IMR-90 (cell line): Measurements from ENCODE around the gene ZBED1. TPM values are rescaled to one million over a fixed set of nuclear protein-coding genes. Genes with fewer than 3 reads are reported as not detected.

ENCODE experiments used
- ATAC-seq: fragments of 200-7000 bp; cut with Tn5 transposase; 2 replicates; pipeline ENCODE4 v1.9.1; 2020; ENCODE audit warnings: low read depth, mild to moderate bottlenecking, moderate library complexity
- BruUV-seq: library from RNA; stranded (reverse); fragments of 400-500 nt; replicated peaks from 2 replicates; lab custom pipeline; 2021; lab: Mats Ljungman, UMichigan
- CTCF ChIA-PET: fragments of 300-600 bp; formaldehyde crosslinking; extraction: SDS; loops from one replicate; lab custom pipeline; 2021; ENCODE audit warnings: antibody characterized with exemption; lab: Yijun Ruan, JAX
- POLR2A ChIA-PET: fragments of 300-600 bp; sonication (Branson Sonifier 250); formaldehyde crosslinking; loops from one replicate; lab custom pipeline; 2022; ENCODE audit warnings: antibody characterized with exemption; ENCODE audit not compliant: unreplicated experiment; lab: Charles Lee
- DNase-seq: peaks from one replicate; pipeline ENCODE4 v3.0.0; 2013
- H2AFZ ChIP-seq: replicated peaks from 2 replicates; pipeline ENCODE3; 2013; ENCODE audit warnings: low read length, mild to moderate bottlenecking; ENCODE audit not compliant: poor library complexity
- H2AK5ac ChIP-seq: 2 replicates; pipeline ENCODE4 v1.6.1; 2013; ENCODE audit warnings: low read depth, low read length, inconsistent platforms
- H2AK9ac ChIP-seq: replicated peaks from 2 replicates; pipeline ENCODE3; 2013; ENCODE audit warnings: mild to moderate bottlenecking, low read depth, low read length, moderate library complexity; ENCODE audit not compliant: poor library complexity
- H2BK120ac ChIP-seq: 2 replicates; pipeline ENCODE4 v1.6.1; 2013; ENCODE audit warnings: low read depth, low read length, inconsistent platforms
- H2BK15ac ChIP-seq: 3 replicates; pipeline ENCODE4 v1.6.1; 2013; ENCODE audit warnings: low read depth, low read length, inconsistent platforms
- H2BK20ac ChIP-seq: 2 replicates; pipeline ENCODE4 v1.6.1; 2013; ENCODE audit warnings: low read depth, mild to moderate bottlenecking, inconsistent platforms, low read length, moderate library complexity
- H2BK5ac ChIP-seq: 2 replicates; pipeline ENCODE4 v1.6.1; 2013; ENCODE audit warnings: mild to moderate bottlenecking, low read depth, low read length, inconsistent platforms; ENCODE audit not compliant: poor library complexity, severe bottlenecking
- H3K14ac ChIP-seq: replicated peaks from 2 replicates; pipeline ENCODE4 v1.6.1; 2013; ENCODE audit warnings: low read depth, low read length, inconsistent platforms
- H3K18ac ChIP-seq: 2 replicates; pipeline ENCODE4 v1.6.1; 2013; ENCODE audit warnings: low read depth, low read length, control low read depth
- H3K23ac ChIP-seq: 2 replicates; pipeline ENCODE4 v1.6.1; 2013; ENCODE audit warnings: low read depth, low read length, inconsistent platforms
- H3K27ac ChIP-seq: 2 replicates; pipeline ENCODE4 v1.5.1; 2013; ENCODE audit warnings: mild to moderate bottlenecking, control low read depth, low read length; ENCODE audit not compliant: insufficient read depth
- H3K27me3 ChIP-seq: 2 replicates; pipeline ENCODE4 v1.6.1; 2013; ENCODE audit warnings: low read length; ENCODE audit not compliant: control insufficient read depth, insufficient read depth
- H3K36me3 ChIP-seq: 2 replicates; pipeline ENCODE4 v1.6.1; 2013; ENCODE audit warnings: low read length, mixed read lengths; ENCODE audit not compliant: control insufficient read depth, insufficient read depth
- H3K4ac ChIP-seq: 2 replicates; pipeline ENCODE4 v1.6.1; 2013; ENCODE audit warnings: low read depth, low read length, inconsistent platforms
- H3K4me1 ChIP-seq: 2 replicates; pipeline ENCODE4 v1.6.1; 2013; ENCODE audit warnings: low read length, mixed read lengths; ENCODE audit not compliant: control insufficient read depth, insufficient read depth
- H3K4me2 ChIP-seq: 2 replicates; pipeline ENCODE4 v1.6.1; 2013; ENCODE audit warnings: low read depth, mild to moderate bottlenecking, control low read depth, low read length, moderate library complexity
- H3K4me3 ChIP-seq: 2 replicates; pipeline ENCODE4 v1.5.1; 2013; ENCODE audit warnings: low read depth, mild to moderate bottlenecking, control low read depth, low read length, moderate library complexity; ENCODE audit not compliant: insufficient read depth
- H3K56ac ChIP-seq: 2 replicates; pipeline ENCODE4 v1.6.1; 2013; ENCODE audit warnings: low read length, inconsistent platforms; ENCODE audit not compliant: insufficient read depth; ENCODE audit errors: extremely low read depth
- H3K79me1 ChIP-seq, 2 experiments: 2 replicates each; pipeline ENCODE4 v1.6.1; 2013; ENCODE audit warnings: low read length in 2 of 2, inconsistent platforms in 1 of 2, low read depth in 1 of 2
- H3K9ac ChIP-seq: 2 replicates; pipeline ENCODE4 v1.6.1; 2013; ENCODE audit warnings: low read depth, low read length, control low read depth
- H3K9me1 ChIP-seq: 2 replicates; pipeline ENCODE4 v1.6.1; 2013; ENCODE audit warnings: low read length, inconsistent platforms; ENCODE audit not compliant: insufficient read depth
- H3K9me3 ChIP-seq: 2 replicates; pipeline ENCODE4 v1.6.1; 2013; ENCODE audit warnings: low read length; ENCODE audit not compliant: control insufficient read depth, insufficient read depth
- H4K20me1 ChIP-seq: 2 replicates; pipeline ENCODE4 v1.6.1; 2013; ENCODE audit warnings: low read length, inconsistent platforms; ENCODE audit not compliant: insufficient read depth
- H4K5ac ChIP-seq: 2 replicates; pipeline ENCODE4 v1.6.1; 2013; ENCODE audit warnings: mild to moderate bottlenecking, low read depth, low read length, control low read depth
- H4K8ac ChIP-seq, 2 experiments: 2 replicates each; pipeline ENCODE4 v1.6.1; 2013; ENCODE audit warnings: low read depth in 2 of 2, low read length in 2 of 2, control low read depth in 1 of 2, inconsistent platforms in 1 of 2
- H4K91ac ChIP-seq: 2 replicates; pipeline ENCODE4 v1.6.1; 2013; ENCODE audit warnings: low read depth, low read length, inconsistent platforms; ENCODE audit not compliant: insufficient read depth
- BHLHE40 ChIP-seq: fragments of 150-350 bp; IDR thresholded peaks from 2 replicates; pipeline ENCODE4 v1.6.1; 2016; ENCODE audit warnings: mild to moderate bottlenecking, low read depth, low read length
- CEBPB ChIP-seq: IDR thresholded peaks from 2 replicates; pipeline ENCODE4 v1.6.1; 2012; ENCODE audit warnings: low read depth, low read length, improper control_type of control experiment
- CHD1 ChIP-seq: IDR thresholded peaks from 2 replicates; pipeline ENCODE4 v1.6.1; 2012; ENCODE audit warnings: low read depth, low read length, improper control_type of control experiment
- FOS ChIP-seq: fragments of 150-350 bp; IDR thresholded peaks from 2 replicates; pipeline ENCODE4 v1.6.1; 2016; ENCODE audit warnings: low read depth, low read length
- MAFK ChIP-seq: IDR thresholded peaks from 2 replicates; pipeline ENCODE4 v1.6.1; 2012; ENCODE audit warnings: low read depth, low read length, improper control_type of control experiment
- MAZ ChIP-seq: IDR thresholded peaks from 2 replicates; pipeline ENCODE4 v1.6.1; 2012; ENCODE audit warnings: low read depth, mild to moderate bottlenecking, low read length, improper control_type of control experiment, moderate library complexity, borderline replicate concordance
- MXI1 ChIP-seq: IDR thresholded peaks from 2 replicates; pipeline ENCODE4 v1.6.1; 2012; ENCODE audit warnings: low read depth, mild to moderate bottlenecking, low read length, moderate library complexity, borderline replicate concordance
- NFE2L2 ChIP-seq: fragments of 150-350 bp; IDR thresholded peaks from 2 replicates; pipeline ENCODE4 v1.6.1; 2016; ENCODE audit warnings: low read depth, mild to moderate bottlenecking, low read length
- POLR2A ChIP-seq: IDR thresholded peaks from 2 replicates; pipeline ENCODE4 v1.6.1; 2012; ENCODE audit warnings: mild to moderate bottlenecking, low read depth, low read length
- RAD21 ChIP-seq: IDR thresholded peaks from 2 replicates; pipeline ENCODE4 v1.6.1; 2012; ENCODE audit warnings: low read length, improper control_type of control experiment
- RCOR1 ChIP-seq: IDR thresholded peaks from 2 replicates; pipeline ENCODE4 v1.6.1; 2012; ENCODE audit warnings: mild to moderate bottlenecking, low read length, improper control_type of control experiment; ENCODE audit not compliant: insufficient replicate concordance
- RFX5 ChIP-seq: IDR thresholded peaks from 2 replicates; pipeline ENCODE4 v1.8.0; 2012; ENCODE audit warnings: low read depth, mild to moderate bottlenecking, low read length, moderate library complexity
- SMC3 ChIP-seq: fragments of 150-350 bp; IDR thresholded peaks from 2 replicates; pipeline ENCODE4 v1.6.1; 2016; ENCODE audit warnings: low read depth, mild to moderate bottlenecking, antibody characterized with exemption, low read length, moderate library complexity
- WGBS, 2 experiments: methylation state at CpG; one replicate each; pipeline versions ENCODE4 v1.1.5 to v1.1.7; 2013; ENCODE audit warnings: missing lambda C conversion rate in 2 of 2; ENCODE audit not compliant: insufficient read length in 1 of 2; ENCODE audit errors: extremely low coverage in 2 of 2; 5-methylcytosine and 5-hydroxymethylcytosine counted together
- dilution Hi-C: fragments of 300-500 bp; cut with HindIII; formaldehyde crosslinking; loops from one replicate; pipeline ENCODE4 v1.14.3; 2018; ENCODE audit warnings: low sequenced_read_pairs; ENCODE audit not compliant: unreplicated experiment
- in situ Hi-C: fragments of 300-500 bp; cut with MboI; formaldehyde crosslinking; loops from 3 replicates; pipeline ENCODE4 v1.14.3; 2019; ENCODE audit warnings: low sequenced_read_pairs, inconsistent platforms, mixed read lengths
- intact Hi-C: fragments of 100-400 bp; cut with micrococcal nuclease; formaldehyde crosslinking; loops from 2 replicates; pipeline ENCODE4 v1.10.0; 2022
- polyA plus RNA-seq, 3 experiments: library from polyadenylated mRNA; depleted of rRNA; stranded (reverse); fragments of >200 nt; gene quantifications; 2 replicates each; pipeline ENCODE4 v1.2.3, GENCODE V29; 2012; ENCODE audit warnings: low replicate concordance in 1 of 3
- total RNA-seq: library from RNA; depleted of rRNA; stranded (reverse); fragments of >200 nt; gene quantifications from 2 replicates; pipeline ENCODE4 v1.2.3, GENCODE V29; 2012
- TF ChIP-seq, protein P1 (sequence below): fragments of 150-350 bp; IDR thresholded peaks from 2 replicates; pipeline ENCODE4 v1.6.1; 2017; ENCODE audit warnings: mild to moderate bottlenecking, antibody characterized with exemption, low read length, low read depth
- TF ChIP-seq, protein P2 (sequence below): conservative IDR thresholded peaks from 2 replicates; pipeline ENCODE4 v1.5.1; 2012; ENCODE audit warnings: mild to moderate bottlenecking, low read depth, low read length, improper control_type of control experiment
- TF ChIP-seq, protein P3 (sequence below): fragments of 150-350 bp; IDR thresholded peaks from 2 replicates; pipeline ENCODE4 v1.6.1; 2016; ENCODE audit warnings: low read depth, mild to moderate bottlenecking, low read length, moderate library complexity, borderline replicate concordance

The ZBED1 gene
- total and polyA plus RNA-seq, 2 of the 4 experiments (the other 2 are of a cell fraction) = 13.1 to 21.5 TPM

GRCh38 chrX:2547736-2548135 is 47.0 kb upstream of the ZBED1 start:
- Histone ChIP-seq H3K9ac (no peak overlapping the region), H3K56ac (no peak overlapping the region), H4K5ac (no peak overlapping the region), H3K23ac (no peak overlapping the region), H3K4me1 (no peaks in the 10 kb centered on the region), H3K14ac (no peak overlapping the region), H4K20me1 (no peaks in the 10 kb centered on the region), H3K9me3 (peaks cover 2% of the 10 kb centered on the region; the same call in 1 of the 2 replicates), H3K4me3 (no peak overlapping the region), H3K27me3 (peaks cover 4% of the 10 kb centered on the region; the same call in 1 of the 2 replicates), H3K36me3 (no peaks in the 10 kb centered on the region), H3K18ac (no peak overlapping the region), H2BK5ac (no peak overlapping the region), H4K8ac (no peak overlapping the region), H2AK5ac (no peak overlapping the region), H3K4me2 (no peak overlapping the region), H2AK9ac (no peak overlapping the region), H3K9me1 (no peaks in the 10 kb centered on the region), H2BK120ac (no peak overlapping the region), H2BK15ac (no peak overlapping the region), H4K91ac (no peak overlapping the region), H3K79me1 (no peaks in the 10 kb centered on the region), H3K4ac (no peak overlapping the region), H2AFZ (no peak overlapping the region), H2BK20ac (no peak overlapping the region), H3K27ac (no peak overlapping the region)
- ChIA-PET CTCF (no interaction called here), POLR2A (no interaction called here)
- no peak for DNase-seq
- dilution Hi-C loops (no loop called here), in situ Hi-C loops (no loop called here), intact Hi-C loops (no loop called here)
- ATAC-seq = no peak
- 50% methylated on average over 1 of the region's 4 CpGs; no CpG with 5 or more reads in 1 of the 2 experiments for WGBS, 2 experiments
- TF ChIP-seq RCOR1 (no peak), MAZ (no peak), MXI1 (no peak), RAD21 (no peak), BHLHE40 (no peak), SMC3 (no peak), MAFK (no peak), CHD1 (no peak), RFX5 (no peak), FOS (no peak), NFE2L2 (no peak), CEBPB (no peak), POLR2A (no peak)
- TF ChIP-seq, protein P1, sequence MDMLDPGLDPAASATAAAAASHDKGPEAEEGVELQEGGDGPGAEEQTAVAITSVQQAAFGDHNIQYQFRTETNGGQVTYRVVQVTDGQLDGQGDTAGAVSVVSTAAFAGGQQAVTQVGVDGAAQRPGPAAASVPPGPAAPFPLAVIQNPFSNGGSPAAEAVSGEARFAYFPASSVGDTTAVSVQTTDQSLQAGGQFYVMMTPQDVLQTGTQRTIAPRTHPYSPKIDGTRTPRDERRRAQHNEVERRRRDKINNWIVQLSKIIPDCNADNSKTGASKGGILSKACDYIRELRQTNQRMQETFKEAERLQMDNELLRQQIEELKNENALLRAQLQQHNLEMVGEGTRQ = no peak
- TF ChIP-seq, protein P2, sequence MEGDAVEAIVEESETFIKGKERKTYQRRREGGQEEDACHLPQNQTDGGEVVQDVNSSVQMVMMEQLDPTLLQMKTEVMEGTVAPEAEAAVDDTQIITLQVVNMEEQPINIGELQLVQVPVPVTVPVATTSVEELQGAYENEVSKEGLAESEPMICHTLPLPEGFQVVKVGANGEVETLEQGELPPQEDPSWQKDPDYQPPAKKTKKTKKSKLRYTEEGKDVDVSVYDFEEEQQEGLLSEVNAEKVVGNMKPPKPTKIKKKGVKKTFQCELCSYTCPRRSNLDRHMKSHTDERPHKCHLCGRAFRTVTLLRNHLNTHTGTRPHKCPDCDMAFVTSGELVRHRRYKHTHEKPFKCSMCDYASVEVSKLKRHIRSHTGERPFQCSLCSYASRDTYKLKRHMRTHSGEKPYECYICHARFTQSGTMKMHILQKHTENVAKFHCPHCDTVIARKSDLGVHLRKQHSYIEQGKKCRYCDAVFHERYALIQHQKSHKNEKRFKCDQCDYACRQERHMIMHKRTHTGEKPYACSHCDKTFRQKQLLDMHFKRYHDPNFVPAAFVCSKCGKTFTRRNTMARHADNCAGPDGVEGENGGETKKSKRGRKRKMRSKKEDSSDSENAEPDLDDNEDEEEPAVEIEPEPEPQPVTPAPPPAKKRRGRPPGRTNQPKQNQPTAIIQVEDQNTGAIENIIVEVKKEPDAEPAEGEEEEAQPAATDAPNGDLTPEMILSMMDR = no peak
- TF ChIP-seq, protein P3, sequence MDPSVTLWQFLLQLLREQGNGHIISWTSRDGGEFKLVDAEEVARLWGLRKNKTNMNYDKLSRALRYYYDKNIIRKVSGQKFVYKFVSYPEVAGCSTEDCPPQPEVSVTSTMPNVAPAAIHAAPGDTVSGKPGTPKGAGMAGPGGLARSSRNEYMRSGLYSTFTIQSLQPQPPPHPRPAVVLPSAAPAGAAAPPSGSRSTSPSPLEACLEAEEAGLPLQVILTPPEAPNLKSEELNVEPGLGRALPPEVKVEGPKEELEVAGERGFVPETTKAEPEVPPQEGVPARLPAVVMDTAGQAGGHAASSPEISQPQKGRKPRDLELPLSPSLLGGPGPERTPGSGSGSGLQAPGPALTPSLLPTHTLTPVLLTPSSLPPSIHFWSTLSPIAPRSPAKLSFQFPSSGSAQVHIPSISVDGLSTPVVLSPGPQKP = no peak
- no TSS peak for BruUV-seq
